SU-DHL-6 (cell line): ENCODE results near the gene ABCA13.

Experiments used
- H2AFZ ChIP-seq: fragments of 200-600 bp; sonication (generic); 2 replicates; pipeline ENCODE4 v1.6.1; 2014; ENCODE audit warnings: low read depth, mild to moderate bottlenecking, moderate library complexity, mixed read lengths, antibody characterized with exemption, low read length; ENCODE audit not compliant: severe bottlenecking
- H3F3A ChIP-seq: fragments of 200-600 bp; shearing (Covaris generic); 2 replicates; pipeline ENCODE4 v1.6.0; 2016; ENCODE audit warnings: antibody characterized with exemption, mild to moderate bottlenecking; ENCODE audit not compliant: insufficient read depth
- H3K27ac ChIP-seq: fragments of 200-600 bp; sonication (generic); 2 replicates; pipeline ENCODE4 v1.5.1; 2016; ENCODE audit warnings: low read depth, mild to moderate bottlenecking, low read length, moderate library complexity, mixed read lengths
- H3K27me3 ChIP-seq: fragments of 200-600 bp; sonication (generic), shearing (Covaris generic); 2 replicates; pipeline ENCODE4 v1.6.0; 2014; ENCODE audit warnings: mild to moderate bottlenecking, low read length
- H3K36me3 ChIP-seq: fragments of 200-600 bp; sonication (generic); 2 replicates; pipeline ENCODE4 v1.6.1; 2014; ENCODE audit warnings: mild to moderate bottlenecking, low read length, mixed read lengths
- H3K4me2 ChIP-seq: fragments of 300-600, 200-600 bp; shearing (Covaris generic), sonication (generic); 2 replicates; pipeline ENCODE4 v1.6.0; 2014; ENCODE audit warnings: low read length, low read depth, mild to moderate bottlenecking; ENCODE audit not compliant: poor library complexity, severe bottlenecking
- H3K4me3 ChIP-seq: fragments of 200-600 bp; sonication (generic); 2 replicates; pipeline ENCODE4 v1.5.1; 2014; ENCODE audit warnings: antibody characterized with exemption, low read length, mild to moderate bottlenecking, mixed read lengths; ENCODE audit not compliant: insufficient read depth, poor library complexity, severe bottlenecking
- H3K79me2 ChIP-seq: fragments of 200-600 bp; sonication (generic); 2 replicates; pipeline ENCODE4 v1.6.1; 2014; ENCODE audit warnings: mild to moderate bottlenecking, low read length, moderate library complexity; ENCODE audit not compliant: insufficient read depth
- H3K9ac ChIP-seq: fragments of 200-600 bp; sonication (generic); 2 replicates; pipeline ENCODE4 v1.7.0; 2014; ENCODE audit warnings: mild to moderate bottlenecking, low read length
- H3K9me2 ChIP-seq: fragments of 200-600 bp; sonication (generic); replicated peaks from 2 replicates; pipeline ENCODE4 v1.6.1; 2014; ENCODE audit warnings: low read length; ENCODE audit not compliant: insufficient read depth
- H3K9me3 ChIP-seq: fragments of 200-600 bp; sonication (generic); 2 replicates; pipeline ENCODE4 v1.6.1; 2014; ENCODE audit warnings: low read length, mixed read lengths; ENCODE audit not compliant: insufficient read depth
- H4K20me1 ChIP-seq: fragments of 200-600 bp; sonication (generic); 2 replicates; pipeline ENCODE4 v1.6.1; 2014; ENCODE audit warnings: low read depth, mild to moderate bottlenecking, antibody characterized with exemption, low read length, moderate library complexity, mixed read lengths
- CTCF ChIP-seq: fragments of 200-600 bp; sonication (generic); IDR thresholded peaks from one replicate; pipeline ENCODE4 v1.5.1; 2017; ENCODE audit warnings: antibody characterized with exemption, mild to moderate bottlenecking, low read length, moderate library complexity; ENCODE audit not compliant: insufficient read depth, poor library complexity, severe bottlenecking
- EZH2phosphoT487 ChIP-seq: fragments of 200-600 bp; sonication (generic), shearing (Covaris generic); conservative IDR thresholded peaks from 2 replicates; pipeline ENCODE4 v1.6.1; 2018; ENCODE audit warnings: mild to moderate bottlenecking, antibody characterized with exemption, low read length, moderate library complexity, mixed read lengths

Gene ABCA13

GRCh38 chr7:48252995-48253394 is 81.7 kb downstream of the ABCA13 start:
- H3K9me3 ChIP-seq: no peaks in the 10 kb centered on the region
- no peak overlapping the region for H3K9ac ChIP-seq
- H4K20me1 ChIP-seq: no peaks in the 10 kb centered on the region
- H3K4me2 ChIP-seq: no peak overlapping the region
- no peaks in the 10 kb centered on the region for H3K9me2 ChIP-seq
- no peaks in the 10 kb centered on the region for H3K79me2 ChIP-seq
- no peak overlapping the region for H2AFZ ChIP-seq
- no peaks in the 10 kb centered on the region for H3K36me3 ChIP-seq
- no peak overlapping the region for H3K27ac ChIP-seq
- no peaks in the 10 kb centered on the region for H3K27me3 ChIP-seq
- TF ChIP-seq EZH2phosphoT487: no peak
- H3K4me3 ChIP-seq: no peak overlapping the region
- no peaks in the 10 kb centered on the region for H3F3A ChIP-seq

- Histone ChIP-seq H3K79me2 (no peaks in the 10 kb centered on the region), H3K9ac (no peak overlapping the region), H3K27me3 (no peaks in the 10 kb centered on the region), H3K36me3 (no peaks in the 10 kb centered on the region), H3K4me2 (no peak overlapping the region), H3F3A (no peaks in the 10 kb centered on the region), H3K4me3 (no peak overlapping the region), H3K9me3 (no peaks in the 10 kb centered on the region), H4K20me1 (no peaks in the 10 kb centered on the region), H3K9me2 (no peaks in the 10 kb centered on the region), H3K27ac (no peak overlapping the region), H2AFZ (no peak overlapping the region)
- TF ChIP-seq CTCF (no peak), EZH2phosphoT487 (no peak)
Observed at GRCh38 chr7:48255046-48255445, 83.8 kb downstream of the ABCA13 start.

- Histone ChIP-seq H3K79me2 (no peaks in the 10 kb centered on the region), H2AFZ (no peak overlapping the region), H3K4me2 (no peak overlapping the region), H3K36me3 (no peaks in the 10 kb centered on the region), H3K9ac (no peak overlapping the region), H3K27ac (no peak overlapping the region), H3K4me3 (no peak overlapping the region), H3K9me3 (no peaks in the 10 kb centered on the region), H4K20me1 (no peaks in the 10 kb centered on the region; the same call in 1 of the 2 replicates), H3K27me3 (no peaks in the 10 kb centered on the region), H3K9me2 (no peaks in the 10 kb centered on the region), H3F3A (no peaks in the 10 kb centered on the region)
- TF ChIP-seq EZH2phosphoT487 (no peak), CTCF (no peak)
Observed at GRCh38 chr7:48259463-48260280, 88.4 kb downstream of the ABCA13 start.

- no peaks in the 10 kb centered on the region for H3K27me3 ChIP-seq
- no peak overlapping the region for H3K4me3 ChIP-seq
Observed at GRCh38 chr7:48261696-48262095, 90.4 kb downstream of the ABCA13 start.

More at GRCh38 chr7:48261696-48262095, 90.4 kb downstream of the ABCA13 start:
- Histone ChIP-seq H3K9me2 (no peaks in the 10 kb centered on the region), H3K27ac (no peak overlapping the region), H3K4me2 (no peak overlapping the region), H3K9ac (no peak overlapping the region), H2AFZ (no peak overlapping the region), H3K9me3 (no peaks in the 10 kb centered on the region), H3K36me3 (no peaks in the 10 kb centered on the region), H3F3A (no peaks in the 10 kb centered on the region), H3K79me2 (no peaks in the 10 kb centered on the region), H4K20me1 (no peaks in the 10 kb centered on the region; the same call in 1 of the 2 replicates)
- TF ChIP-seq CTCF (no peak), EZH2phosphoT487 (no peak)
